Fibroblast of mammary gland (primary cell): ENCODE measurements around the gene GFY.

Experiments used
- DNase-seq: peaks from one replicate; pipeline ENCODE4 v3.0.0-alpha.2; 2010; ENCODE audit warnings: low read depth
- H3K4me3 ChIP-seq: 2 replicates; pipeline ENCODE4 v1.5.1; 2011; ENCODE audit warnings: low read depth, mild to moderate bottlenecking, low read length, moderate library complexity; ENCODE audit not compliant: control insufficient read depth
- TF ChIP-seq, protein P1 (sequence below): conservative IDR thresholded peaks from 2 replicates; pipeline ENCODE4 v1.5.1; 2011; ENCODE audit warnings: low read depth, low read length, inconsistent platforms; ENCODE audit not compliant: control insufficient read depth, insufficient read depth

The GFY gene

DNA sequence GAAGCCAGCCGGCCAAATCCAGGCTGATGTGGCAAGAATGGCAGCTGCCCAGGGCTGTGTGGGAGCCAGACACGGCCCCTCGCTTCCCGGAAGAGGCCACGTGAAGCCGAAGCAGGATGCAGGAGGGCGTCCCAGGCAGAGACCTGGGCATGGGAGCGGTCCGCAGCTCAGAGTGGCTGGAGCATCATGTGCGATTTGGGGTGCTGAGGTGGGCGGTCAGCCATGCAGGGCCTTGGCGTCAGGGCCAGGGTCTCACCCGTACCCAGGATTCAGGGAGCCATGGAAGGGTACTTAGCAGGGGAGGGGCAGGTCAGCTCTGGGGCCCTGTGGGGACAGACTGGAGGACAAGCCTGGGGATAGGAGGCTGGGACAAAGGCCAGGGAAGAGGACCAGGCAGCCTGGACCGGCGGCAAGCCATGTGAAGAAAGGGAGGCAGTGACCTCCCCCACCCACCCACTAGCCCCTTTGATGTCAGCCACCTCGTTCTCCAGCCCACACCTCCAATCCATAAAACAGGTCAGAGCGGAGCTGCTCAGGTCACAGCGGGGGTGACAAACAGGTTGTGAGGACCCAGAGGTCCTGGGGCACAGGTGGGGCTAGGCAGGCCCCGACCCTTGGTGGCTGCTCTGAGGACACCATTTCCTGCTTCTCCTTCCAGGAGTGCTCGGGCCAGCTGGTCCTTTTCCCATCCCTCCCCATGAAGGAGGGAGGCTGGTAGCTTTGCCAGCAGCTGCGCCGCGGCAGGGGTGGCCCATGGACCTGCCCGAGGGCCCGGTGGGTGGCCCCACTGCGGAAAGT, 34.9 kb upstream of the GFY start:
- no peak overlapping the region for H3K4me3 ChIP-seq
- TF ChIP-seq, protein P1, sequence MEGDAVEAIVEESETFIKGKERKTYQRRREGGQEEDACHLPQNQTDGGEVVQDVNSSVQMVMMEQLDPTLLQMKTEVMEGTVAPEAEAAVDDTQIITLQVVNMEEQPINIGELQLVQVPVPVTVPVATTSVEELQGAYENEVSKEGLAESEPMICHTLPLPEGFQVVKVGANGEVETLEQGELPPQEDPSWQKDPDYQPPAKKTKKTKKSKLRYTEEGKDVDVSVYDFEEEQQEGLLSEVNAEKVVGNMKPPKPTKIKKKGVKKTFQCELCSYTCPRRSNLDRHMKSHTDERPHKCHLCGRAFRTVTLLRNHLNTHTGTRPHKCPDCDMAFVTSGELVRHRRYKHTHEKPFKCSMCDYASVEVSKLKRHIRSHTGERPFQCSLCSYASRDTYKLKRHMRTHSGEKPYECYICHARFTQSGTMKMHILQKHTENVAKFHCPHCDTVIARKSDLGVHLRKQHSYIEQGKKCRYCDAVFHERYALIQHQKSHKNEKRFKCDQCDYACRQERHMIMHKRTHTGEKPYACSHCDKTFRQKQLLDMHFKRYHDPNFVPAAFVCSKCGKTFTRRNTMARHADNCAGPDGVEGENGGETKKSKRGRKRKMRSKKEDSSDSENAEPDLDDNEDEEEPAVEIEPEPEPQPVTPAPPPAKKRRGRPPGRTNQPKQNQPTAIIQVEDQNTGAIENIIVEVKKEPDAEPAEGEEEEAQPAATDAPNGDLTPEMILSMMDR = no peak
- DNase-seq = no peak

- H3K4me3 ChIP-seq = no peak overlapping the region
- TF ChIP-seq, protein P1 = no peak
- DNase-seq = no peak
Measured at GRCh38 chr19:49390929-49391359, 34.2 kb upstream of the GFY start.

GRCh38 chr19:49391581-49392399, 33.4 kb upstream of the GFY start:
- TF ChIP-seq, protein P1 = peak; percentile 82
- DNase-seq = peak; percentile 63
- no peak overlapping the region for H3K4me3 ChIP-seq

GRCh38 chr19:49393881-49394280, 31.3 kb upstream of the GFY start:
- H3K4me3 ChIP-seq = no peak overlapping the region
- TF ChIP-seq, protein P1 = no peak
- DNase-seq = no peak

GRCh38 chr19:49395581-49396407, 29.4 kb upstream of the GFY start:
- no peak for DNase-seq

More at GRCh38 chr19:49395581-49396407, 29.4 kb upstream of the GFY start:
- H3K4me3 ChIP-seq = no peak overlapping the region
- TF ChIP-seq, protein P1 = no peak
